HS-27A (cell line): ENCODE results near the gene IP6K3.

Experiments used
- DNase-seq: peaks from one replicate; pipeline ENCODE4 v3.0.0-alpha.2; 2012; ENCODE audit warnings: low read depth, missing footprints

Gene IP6K3

DNA sequence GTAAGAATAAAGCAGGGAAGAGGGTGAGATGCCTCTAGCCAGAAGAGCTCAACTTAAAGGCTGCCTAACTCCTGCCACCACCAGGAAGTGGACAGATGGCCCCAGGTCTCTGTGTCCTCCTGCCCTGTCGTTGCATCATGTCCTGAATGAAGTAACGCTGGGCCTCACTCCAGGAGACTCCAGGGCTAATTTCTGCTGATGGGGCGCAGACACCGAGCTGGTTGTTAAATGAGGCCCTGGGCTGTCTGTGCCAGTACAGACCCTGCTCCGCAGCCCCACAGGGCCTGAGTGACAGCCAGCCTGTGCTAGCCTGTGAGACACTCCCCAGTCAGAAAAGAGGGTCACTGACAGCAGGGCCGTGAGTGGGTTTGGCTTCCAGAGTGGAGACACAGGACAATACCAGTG, 6.5 kb downstream of the IP6K3 start:
- no peak for DNase-seq

- DNase-seq = no peak
Observed at GRCh38 chr6:33739571-33739970, 7.1 kb downstream of the IP6K3 start.

- DNase-seq = no peak
Observed at GRCh38 chr6:33738879-33739278, 7.8 kb downstream of the IP6K3 start.

DNA sequence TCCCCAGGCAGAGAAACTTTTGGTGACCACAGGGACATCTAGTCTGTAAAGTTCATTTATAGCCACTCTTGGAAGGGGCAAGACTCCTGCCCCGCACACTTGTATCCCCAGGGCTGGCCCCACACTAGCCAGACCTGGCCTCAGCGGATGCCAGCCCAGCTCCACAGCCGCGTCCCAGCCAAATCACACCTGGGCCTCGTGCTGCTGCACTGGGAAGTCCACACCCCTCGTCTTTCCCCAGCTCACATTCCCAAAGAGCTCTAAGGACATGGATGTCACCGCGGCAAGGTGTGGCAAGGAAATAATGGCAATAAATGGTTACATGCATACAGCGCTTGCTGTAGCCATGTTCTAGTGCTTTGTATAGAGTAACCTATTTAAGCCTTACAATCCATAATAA, 8.6 kb downstream of the IP6K3 start:
- no peak for DNase-seq

DNA sequence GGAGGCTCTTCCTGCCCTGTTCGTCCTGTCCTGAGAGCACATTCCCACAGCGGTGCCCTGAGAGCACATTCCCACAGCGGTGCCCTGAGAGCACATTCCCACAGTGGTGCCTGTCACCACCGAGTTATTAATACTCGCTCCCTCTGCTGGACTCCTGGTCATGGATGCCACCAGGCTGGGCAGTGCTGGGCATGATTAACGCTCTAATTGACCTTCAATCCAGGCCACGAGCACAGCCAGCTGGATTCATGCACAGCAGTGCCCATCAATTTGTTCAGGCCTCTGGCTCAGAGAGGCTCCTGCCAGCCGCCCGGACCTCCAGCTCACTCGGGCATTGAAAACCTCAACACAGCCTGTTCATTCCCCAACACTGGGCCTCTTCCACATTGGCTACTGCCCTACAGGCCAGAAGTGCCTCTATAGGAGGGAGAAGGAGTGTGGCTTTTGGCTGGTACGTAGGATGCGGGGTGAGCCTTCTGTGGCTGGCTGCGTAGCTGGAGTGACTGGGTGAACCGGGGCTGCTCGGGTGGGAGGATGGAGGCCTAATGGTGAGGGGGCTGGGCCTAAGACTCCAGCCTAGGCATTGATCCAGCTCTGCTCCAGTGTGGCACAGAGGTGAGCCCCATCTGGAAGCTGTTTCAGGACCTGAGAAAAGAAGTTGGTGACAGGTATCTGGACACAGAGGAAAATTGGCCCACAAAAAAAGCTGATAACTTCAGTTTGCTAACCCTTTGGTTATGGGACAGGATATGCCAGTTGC, 9.3 kb downstream of the IP6K3 start:
- DNase-seq = no peak

DNA sequence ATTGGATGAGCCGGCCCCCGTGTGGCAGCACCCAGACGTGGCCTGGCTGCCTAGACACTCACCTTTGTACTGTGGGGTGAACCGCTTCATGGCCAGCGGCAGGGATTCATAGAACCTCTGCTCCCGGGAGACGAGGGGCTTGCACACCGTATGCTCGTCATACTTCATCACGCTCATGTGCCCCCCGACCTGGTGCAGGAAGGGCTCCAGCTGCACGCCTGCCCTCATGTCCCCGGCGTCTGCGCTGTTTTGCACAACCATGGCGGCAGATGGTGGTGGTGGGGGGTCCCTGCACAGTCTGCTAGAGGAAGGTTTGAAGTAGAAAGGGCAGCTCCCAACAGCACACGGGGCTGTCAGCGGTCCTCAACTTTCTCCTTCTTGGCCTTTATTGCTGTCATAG, 11.5 kb downstream of the IP6K3 start:
- no peak for DNase-seq

DNA sequence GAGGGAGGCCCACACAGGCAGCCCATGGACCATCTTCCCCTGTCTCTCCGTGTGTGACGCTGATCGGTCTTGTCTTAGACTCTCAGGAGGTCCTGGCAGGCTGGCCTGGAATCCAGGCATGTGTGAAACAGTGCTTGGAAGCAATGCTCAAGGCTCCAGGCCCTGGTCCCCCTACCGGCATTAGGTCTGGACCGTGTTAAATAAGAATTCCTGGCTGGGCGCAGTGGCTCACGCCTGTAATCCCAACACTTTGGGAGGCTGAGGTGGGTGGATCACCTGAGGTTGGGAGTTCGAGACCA, 13.0 kb downstream of the IP6K3 start:
- no peak for DNase-seq

GRCh38 chr6:33732817-33733708, 13.6 kb downstream of the IP6K3 start:
- DNase-seq = no peak

- DNase-seq = no peak
Observed at GRCh38 chr6:33732385-33732784, 14.3 kb downstream of the IP6K3 start.

DNA sequence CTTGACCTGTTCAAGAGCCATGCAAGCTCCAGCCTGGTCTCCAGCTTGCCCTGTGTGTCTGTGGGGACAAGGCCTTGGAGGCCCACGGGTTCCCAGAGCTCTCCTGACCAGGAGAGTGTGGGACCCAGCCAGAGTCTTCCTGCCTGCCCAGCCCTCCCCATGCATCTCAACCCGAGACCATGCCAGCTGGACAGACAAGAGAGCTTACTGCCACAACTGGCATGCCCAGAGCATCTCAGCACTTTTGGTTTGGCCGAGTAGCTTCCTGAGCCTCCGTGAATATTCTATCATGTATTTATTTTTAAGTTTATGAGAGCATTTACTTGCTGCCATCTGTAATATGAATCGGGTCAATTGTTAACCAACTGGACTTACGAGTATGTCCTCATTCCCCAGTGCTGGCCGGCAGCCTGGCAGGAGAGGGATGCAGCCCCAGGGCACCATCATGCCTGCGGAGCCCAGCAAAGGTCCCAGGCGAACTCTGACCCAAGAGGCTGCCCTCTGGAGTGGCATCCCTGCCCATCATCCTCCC, 14.9 kb downstream of the IP6K3 start:
- DNase-seq = no peak

- DNase-seq = no peak
Observed at GRCh38 chr6:33731035-33731434, 15.7 kb downstream of the IP6K3 start.

DNA sequence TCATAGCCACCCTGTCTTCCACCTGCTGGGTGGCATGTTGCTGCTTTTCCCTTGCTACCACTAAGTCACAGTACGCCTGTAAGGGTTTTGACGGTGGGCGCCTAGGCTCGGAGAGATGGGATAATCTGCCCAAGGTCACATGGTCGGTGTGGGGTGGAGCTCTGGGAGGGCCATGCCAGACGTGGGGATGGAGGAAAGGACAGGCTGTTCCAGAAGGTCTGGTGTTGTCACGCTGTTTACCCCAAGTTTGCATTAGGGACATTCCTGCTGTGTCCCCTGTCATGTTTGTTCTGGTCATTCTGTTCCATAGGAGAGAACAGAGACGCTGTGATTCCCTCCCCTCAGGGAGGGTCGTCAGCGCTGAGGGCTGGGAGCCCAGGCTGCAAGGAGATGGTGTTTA, 16.1 kb downstream of the IP6K3 start:
- no peak for DNase-seq

DNA sequence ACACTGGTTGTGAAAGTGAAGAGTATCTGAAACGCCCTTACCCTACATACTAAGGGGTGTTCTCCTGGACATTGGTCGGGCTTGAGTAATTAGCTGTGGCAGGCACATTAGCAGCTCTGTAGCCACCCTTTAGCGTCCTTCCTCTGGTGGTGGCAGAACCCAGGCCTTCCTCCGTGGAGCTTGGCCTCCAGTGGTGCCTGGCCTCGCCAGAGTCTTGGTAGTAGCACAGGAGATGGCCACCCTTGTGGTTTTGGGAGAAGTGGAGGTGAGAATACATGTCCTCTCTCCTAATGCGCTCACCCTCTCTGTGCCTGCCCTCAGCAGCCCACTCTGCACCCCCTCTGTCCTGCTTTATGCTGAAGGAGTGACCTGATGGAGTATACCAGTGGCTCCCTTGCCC, 17.6 kb downstream of the IP6K3 start:
- no peak for DNase-seq

DNA sequence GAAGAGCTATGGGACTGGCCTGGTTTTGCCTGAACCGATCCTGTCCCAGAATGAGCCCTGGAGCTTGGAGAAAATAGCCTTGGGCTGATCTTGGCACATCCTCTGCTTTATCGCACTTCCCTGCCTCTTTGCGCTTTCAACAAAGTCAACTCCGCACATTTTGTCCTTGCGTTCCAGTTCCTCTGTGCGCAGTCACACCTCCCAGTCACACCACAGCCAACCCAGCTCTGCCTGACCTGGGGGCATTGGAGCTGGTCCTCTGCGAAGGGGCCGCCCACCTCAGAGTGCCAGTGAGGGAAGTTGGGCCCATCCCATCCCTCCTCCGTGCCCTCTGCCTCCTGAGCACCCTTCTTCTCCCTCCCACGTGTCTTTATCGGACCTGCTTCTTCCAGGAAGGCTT, 18.3 kb downstream of the IP6K3 start:
- DNase-seq = no peak

- DNase-seq = no peak
Observed at GRCh38 chr6:33727932-33728331, 18.8 kb downstream of the IP6K3 start.

GRCh38 chr6:33727126-33727525, 19.6 kb downstream of the IP6K3 start:
- DNase-seq = no peak

DNA sequence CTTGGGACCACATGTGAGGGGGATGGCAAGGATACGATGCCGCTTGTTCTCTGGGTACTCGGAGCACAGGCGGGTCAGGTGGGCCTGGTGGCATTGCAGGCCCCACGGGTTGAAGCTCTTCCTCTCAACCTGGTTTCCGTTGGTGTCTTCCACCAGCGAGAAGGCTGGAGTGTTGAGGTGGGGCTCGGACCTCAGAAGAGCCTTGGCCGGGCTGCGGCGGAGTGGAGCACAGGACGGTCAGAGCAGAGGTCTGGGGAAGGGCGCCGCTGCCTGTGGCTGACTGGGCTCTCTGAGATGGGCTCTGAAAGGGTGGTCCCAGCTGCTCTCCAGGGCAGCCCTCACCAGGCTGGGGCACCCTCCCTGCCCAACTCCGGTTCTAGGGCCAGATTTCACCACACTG, 20.0 kb downstream of the IP6K3 start:
- no peak for DNase-seq

- DNase-seq = no peak
Observed at GRCh38 chr6:33725891-33726673, 20.6 kb downstream of the IP6K3 start.

- DNase-seq = no peak
Observed at GRCh38 chr6:33725222-33725621, 21.5 kb downstream of the IP6K3 start.

DNA sequence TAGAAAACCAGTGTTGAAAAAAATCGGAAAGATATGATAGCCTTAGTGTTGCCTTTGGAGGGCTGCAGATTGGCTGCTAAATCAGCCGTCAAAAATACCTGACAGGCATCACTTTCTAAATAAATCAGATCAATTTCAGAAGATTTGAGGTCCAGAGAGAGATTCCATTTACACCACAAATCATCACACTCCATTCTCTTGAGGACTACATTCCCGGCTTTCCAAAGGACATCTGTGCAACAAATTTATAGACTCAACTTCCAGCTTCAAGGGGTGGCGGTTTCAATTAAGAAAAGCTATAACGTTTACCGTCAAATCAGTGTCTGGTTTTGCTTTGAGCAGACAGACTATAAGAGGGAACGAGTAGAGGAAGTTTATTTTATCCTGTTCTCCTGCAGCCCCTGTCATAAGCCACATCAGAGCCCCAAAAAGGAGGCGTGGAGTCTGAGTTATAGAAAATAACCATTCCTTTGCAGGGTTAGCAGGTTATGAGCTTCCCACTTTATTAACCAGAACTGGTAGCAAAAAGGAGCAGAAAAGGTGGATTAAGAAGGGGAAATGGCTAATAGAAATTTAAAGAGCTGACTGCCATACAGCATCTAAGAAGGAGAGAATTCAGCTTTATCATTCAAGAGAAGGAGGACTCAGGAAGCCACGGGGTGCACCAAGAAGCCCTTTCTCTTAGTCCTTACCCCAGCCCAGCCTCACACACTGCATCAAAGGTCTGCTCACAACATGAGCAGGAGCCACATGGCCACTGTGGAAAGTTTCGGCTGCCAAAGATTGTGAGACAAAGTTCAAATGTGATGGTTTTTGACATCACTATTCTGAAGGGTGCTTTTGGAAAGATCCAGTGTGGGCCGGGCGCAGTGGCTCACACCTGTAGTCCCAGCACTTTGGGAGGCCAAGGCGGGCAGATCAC, 22.3 kb downstream of the IP6K3 start:
- DNase-seq = no peak

- DNase-seq = no peak
Observed at GRCh38 chr6:33723371-33724085, 23.2 kb downstream of the IP6K3 start.
